ENCODE measurements around the gene CXXC1.
"Not testable (repeated sequence)": the region's sequence is repeated elsewhere in the genome, so short reads cannot be mapped to it uniquely, and the experiment has no call there.

CXXC1 gene

DNA sequence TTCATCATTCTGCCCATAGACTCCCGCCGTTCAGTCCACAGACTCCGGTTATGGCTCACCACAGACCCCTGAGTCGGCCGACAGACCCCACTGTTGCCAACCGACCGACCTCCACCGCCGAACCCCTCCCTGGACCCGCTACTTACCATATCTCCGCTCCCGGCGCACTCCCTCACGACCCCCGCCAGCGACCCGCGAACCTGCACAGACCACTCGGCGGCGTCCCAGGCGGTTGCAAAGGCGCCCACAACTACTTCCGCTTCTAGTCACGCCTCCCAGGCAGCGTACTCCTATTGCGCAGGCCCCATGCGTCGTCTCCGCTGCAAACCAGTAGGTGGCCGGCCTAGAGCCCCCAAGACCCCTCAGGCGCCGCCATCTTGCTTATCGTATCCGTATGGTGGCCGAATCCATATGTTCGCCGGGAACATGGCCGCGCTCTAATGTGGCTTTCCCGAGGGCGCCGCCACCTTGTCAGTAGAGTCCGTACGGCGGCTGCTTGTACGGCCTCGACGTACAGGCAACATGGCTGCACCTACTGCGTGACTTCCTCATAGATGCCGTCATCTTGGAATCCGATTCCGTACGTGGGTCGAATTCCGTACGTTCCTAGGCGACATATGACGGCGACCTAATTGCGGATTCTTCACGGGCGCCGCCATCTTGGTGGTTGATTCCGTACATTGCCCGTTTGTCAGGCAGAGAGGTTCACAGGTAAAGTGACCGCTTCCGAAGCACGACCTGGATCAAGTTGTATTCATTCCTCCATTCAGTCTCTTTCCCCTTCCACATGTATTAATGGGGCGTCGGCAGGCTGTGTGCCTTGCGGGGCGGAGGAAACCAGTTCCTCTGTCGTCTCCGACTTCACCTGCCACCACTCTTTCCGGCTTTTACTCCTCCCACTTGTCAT is at the start of gene CXXC1:
Gene CXXC1 (minus strand): TSS at position 252 of the 907 bp plus-strand sequence. CDS start 103 bp downstream, at position 149.
- DNase-seq (ENCODE audit: low read depth) = peak; percentile 98

DNA sequence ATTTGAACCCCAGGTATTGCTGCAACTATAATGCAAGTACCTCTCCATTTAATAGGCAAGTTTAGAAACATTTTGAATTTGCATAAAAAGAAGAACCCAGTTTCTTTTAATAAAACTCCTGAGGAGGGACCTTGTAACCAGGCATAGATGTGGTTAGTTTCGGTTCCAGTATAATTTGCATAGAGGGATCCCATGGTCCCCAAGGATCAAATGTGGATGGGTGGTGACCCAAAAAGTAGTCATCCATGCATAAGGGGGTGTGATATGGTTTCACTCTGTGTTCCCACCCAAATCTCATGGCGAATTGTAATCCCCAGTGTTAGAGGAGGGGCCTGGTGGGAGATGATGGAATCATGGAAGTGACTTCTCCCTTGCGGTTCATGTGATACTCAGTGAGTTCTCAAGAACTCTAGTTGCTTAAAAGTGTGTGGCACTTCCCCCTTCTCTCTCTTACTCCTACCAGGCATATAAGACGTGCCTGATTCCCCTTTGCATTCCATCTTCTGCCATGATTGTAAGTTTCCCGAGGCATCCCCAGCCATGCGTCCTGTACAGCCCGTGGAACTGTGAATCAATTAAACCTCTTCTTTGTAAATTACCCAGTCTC is 47.2 kb upstream of the CXXC1 start:
- no peak for DNase-seq (ENCODE audit: low read depth)

DNA sequence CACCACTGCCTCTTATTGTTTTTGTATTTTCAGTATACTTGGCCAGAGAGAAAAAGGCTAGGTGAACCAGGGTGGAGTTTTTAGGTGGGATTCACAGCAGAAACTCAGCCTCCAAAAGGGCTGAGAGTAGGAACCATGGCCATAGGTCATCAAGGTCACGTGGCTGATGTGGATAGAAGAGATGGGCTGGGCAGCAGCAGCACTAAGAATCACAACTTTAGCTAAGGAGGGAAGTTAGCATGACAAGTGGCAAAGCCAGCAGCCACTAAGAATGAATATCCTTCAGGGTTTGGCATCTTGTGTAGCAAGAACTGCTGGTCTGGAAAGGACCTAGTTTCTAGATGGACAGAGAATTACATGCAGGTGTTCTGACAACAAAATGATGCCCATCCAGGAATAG is 44.2 kb upstream of the CXXC1 start:
- no peak for DNase-seq (ENCODE audit: low read depth)

DNA sequence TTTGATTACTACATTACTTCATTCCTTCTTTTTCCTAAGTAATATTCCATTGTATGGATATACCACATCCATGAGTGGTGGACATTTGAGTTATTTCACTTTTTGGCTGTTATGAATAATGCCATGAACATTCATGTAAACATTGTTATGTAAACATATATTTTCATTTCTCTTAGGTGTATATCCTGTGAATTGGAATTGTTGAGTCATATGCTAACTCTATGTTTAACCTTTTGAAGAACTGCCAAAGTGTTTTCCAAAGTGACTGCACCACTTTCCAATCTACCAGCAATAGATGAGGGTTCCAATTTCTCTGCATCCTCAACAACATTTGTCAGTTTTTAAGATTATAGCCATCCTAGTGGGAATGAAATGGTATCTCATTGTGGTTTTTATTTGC is 42.7 kb upstream of the CXXC1 start:
- no peak for DNase-seq (ENCODE audit: low read depth)

DNA sequence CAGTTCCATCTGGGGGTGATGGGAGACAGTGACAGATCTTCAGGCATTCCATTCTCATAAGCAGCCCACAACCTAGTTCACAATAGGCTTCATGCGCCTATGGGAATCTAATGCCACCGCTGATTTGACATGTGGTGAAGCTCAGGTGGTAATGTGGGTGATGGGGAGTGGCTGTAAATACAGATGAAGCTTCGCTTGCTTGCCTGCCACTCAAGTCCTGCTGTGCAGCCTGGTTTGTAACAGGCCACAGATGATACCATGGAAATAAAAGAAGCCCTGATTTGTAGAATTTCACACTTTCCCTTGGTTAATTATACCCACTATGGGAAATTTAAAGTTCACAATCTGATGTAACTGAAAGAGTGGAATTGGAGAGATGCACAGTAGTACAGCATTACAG is 40.5 kb upstream of the CXXC1 start:
- DNase-seq (ENCODE audit: low read depth) = no peak

DNA sequence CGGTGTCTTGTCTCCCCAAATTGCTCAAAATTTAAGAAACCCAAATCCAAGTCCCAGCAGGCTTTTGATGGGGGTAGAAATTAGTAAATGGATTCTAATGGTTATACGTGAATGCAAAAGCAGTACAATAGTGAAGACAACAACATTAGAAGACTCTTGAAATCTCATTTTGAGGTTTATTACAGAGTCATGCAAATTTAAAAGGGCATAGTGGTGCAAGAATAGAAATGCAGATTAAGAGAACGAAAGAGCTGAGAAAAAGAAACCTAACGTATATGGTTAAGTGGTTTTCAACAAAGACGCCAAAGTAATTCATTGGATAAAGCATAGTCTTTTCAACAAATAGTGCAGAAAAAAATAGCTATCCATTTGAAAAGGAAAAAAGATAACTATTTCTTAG is 33.2 kb upstream of the CXXC1 start:
- no peak for DNase-seq (ENCODE audit: low read depth)

DNA sequence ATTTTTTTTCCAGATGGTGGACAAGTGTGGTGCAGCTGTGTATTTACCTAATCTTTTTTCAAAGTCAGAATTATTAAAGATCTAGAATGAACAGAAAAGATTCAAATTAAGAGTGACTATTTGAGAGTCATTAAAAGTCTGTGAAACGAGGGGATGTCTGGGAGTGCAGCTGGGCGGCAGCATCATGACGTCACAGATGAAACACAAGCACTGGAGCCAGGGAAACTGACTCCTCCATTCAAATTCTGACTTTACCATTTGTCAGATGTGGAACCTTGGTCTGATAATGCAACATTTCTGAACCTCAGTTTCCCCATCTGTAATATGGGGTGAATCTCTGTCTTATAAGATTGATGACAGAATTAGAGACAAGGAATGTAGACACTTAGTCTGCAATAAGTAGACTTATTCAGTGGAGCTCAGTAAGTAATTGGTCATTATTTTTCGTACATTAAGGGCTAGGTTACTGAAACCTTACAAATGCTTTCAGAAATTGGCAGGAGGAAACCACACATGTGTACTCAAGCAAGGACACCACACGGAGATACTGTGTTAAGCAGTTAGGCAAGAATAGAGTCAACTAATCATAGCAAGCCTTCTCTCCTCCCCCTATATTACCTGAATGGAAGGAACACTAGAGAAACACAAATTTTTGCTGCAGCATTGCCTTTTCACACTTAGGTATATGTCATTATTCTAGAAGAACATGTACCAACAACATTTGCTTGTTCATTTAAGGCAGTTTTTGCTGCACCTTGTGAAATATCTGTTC is 27.8 kb upstream of the CXXC1 start:
- no peak for DNase-seq (ENCODE audit: low read depth)

DNA sequence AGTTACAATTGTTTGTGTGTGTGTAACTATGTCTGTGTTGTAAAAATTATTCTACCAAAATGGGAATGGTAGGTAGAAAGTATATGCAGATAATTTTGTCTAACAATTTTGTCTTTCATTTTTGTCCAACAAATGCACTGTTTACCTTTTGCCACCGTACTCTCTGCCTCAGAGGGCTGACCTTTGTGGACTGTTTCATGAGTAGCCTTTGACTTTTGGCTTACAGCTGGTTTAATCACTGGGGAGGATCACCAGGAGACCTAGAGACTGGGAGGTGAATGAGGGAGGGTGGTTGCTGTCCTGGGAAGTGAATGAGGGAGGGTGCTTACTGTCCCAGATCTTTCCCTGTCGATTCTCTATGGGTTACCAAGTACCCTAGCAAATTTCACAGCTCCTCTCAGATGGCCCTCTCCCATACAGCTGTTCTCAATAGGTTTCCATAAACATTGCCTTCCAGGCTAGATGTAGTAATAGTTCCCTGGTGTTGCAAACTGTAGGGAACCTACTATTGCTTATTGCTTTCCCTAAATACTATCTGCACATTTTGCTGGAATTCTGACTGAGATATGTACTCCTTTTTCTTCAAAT is 26.5 kb upstream of the CXXC1 start:
- DNase-seq (ENCODE audit: low read depth) = no peak

DNA sequence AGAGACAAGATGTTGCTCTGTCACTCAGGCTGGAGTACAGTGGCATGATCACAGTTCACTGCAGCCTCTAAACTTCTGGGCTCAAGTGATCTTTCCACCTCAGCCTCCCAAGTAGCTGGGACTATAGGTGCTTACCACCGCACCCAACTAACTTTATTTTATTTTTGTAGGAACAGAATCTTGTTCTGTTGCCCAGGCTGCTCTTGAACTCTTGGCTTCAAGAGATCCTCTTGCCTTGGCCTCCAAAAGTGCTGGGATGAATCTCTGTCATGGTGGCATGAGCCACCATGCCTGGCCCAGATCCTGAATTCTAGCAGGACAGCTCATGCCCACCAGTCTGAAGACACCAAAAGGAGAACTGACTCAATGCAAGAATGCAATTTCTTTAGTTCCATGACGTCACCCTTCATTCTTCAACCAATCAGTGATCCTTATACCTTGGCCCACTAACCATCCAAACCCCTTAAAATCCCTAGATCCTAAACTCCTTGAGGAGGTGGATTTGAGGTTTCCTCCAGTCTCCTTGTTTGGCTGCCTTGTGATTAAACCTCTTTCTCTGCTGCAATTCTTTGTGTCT is 25.6 kb upstream of the CXXC1 start:
- no peak for DNase-seq (ENCODE audit: low read depth)

DNA sequence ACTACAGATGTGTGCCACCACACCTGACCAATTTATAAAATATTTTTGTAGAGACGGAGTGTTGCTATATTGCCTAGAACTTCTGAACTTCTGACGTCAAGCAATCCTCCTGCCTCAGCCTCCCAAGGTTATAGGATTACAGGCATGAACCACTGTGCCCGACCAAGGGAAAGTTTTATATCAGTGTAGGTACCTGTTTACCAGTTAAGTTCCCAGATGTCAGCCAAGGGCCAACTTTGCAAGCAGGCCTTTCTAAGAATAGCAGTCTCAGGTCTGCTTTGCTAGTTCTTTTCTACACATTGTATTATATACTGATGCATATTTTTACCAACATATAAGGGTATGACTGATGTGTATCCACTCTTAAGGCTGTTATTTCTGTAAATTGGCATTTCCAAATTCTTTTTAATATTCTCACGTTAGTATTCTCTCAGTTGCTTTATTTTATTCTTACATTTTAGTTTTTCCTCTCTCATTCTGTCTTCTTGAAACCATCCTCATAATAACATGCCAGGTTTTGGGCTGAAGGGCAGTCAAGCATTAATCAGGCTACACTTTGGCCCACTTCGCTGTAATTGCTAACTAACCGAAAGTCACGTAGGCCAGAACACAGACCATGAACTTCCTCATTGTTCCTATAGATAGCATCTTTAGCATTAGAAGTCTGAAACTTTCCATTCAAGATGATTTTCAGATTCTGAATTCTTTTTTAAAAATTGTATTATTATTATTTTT is 25.0 kb upstream of the CXXC1 start:
- DNase-seq (ENCODE audit: low read depth) = no peak

DNA sequence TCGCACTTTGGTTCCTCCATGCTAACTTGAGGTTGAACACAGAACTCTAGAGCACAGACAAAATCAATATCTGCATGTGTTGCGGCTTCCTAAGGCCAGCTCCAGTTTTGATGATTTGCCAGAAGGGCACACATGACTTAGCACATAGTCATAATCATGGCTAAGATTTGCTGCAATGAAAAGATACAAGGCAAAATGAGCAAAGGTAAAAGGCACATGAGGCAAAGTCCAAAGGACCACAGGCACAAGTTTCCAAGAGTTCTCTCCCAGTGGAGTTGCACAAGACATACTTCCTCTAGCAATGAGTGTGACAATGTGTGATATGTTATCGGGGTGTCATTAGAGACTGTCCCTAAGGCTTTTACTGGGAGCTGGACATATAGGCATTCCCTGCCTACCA is 24.2 kb upstream of the CXXC1 start:
- DNase-seq (ENCODE audit: low read depth) = no peak

DNA sequence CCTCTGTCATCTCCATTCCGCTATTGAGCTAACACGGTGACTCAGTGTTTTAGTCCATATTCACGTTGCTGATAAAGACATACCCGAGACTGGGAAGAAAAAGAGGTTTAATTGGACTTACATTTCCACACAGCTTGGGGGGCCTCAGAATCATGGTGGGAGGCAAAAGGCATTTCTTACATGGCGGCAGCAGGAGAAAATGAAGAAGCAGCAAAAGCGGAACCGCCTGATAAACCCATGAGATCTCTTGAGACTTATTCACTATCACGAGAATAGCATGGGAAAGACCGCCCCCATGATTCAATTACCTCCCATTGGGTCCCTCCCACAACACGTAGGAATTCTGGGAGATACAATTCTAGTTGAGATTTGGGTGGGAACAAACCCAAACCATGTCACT is 22.6 kb upstream of the CXXC1 start:
- no peak for DNase-seq (ENCODE audit: low read depth)

DNA sequence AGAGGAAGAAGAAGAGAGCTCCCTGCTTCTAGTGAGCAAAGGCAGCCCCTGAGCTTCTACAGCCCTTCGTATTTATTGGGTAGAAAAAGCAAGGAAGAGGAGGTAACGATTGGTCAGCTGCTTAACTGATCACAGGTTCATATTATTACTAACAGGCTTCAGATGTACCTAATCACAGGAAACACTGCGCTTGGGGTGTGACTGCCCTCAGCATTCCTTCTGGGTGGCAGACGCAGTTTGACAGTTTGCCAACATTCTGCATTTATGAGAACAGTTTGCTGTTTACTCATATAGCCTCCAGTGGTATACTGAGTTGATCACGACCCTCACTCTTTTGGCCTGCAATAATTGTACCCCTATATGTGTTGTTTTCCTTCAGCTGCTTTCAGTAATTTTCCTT is 21.4 kb upstream of the CXXC1 start:
- DNase-seq (ENCODE audit: low read depth) = not testable (repeated sequence)

DNA sequence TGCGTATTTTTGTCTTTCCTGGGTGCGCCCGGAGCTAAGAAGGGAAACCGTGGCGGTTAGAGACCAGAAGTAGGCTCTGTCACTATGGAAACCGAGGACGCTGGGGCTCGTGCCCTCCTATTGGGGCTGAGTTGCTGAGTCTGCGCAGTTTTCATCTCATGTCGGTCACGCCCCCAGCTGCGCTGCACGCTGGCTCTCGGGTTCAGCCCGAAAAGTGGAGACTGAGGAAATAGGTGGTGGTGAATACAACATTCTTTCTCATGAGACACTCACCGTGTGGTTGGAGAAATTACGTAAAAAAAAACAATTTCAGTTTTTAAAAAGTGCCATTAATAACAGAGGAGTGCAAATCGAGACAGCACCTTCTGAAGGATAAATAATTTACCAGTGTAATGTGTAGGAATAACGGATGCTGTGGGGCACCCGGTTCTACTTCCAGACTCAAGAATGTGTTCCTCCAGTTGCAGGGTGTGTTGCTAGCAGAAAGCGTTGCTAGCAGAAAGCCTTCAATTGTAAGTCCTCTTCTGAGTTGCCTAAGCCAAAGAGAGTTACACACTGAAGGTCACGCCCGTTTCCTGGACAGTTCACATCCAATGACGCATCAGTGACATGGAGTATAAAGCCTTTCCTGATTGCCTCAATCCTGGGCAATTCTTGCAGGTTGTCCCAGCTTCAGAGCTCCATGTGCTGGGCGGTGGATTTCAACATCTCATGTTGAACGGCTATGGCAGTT is 20.4 kb upstream of the CXXC1 start:
- peak; percentile 85 for DNase-seq (ENCODE audit: low read depth)

DNA sequence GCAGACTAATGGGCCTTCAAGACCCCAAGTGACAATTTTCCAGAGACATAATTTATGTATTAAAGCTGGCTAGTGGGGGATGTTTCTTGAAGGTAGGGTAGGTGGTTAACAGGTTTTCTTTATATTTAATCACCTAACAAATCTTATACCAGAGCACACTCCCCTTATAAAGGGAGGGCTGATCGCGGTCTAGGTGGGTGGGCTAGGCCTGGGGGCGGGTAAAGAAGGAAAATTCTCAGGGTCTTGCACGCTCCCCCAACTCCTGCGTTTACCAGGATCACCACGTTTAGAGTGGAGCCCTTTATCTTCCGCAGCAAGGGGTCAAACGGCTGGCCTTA is 19.9 kb upstream of the CXXC1 start:
- no peak for DNase-seq (ENCODE audit: low read depth)

DNA sequence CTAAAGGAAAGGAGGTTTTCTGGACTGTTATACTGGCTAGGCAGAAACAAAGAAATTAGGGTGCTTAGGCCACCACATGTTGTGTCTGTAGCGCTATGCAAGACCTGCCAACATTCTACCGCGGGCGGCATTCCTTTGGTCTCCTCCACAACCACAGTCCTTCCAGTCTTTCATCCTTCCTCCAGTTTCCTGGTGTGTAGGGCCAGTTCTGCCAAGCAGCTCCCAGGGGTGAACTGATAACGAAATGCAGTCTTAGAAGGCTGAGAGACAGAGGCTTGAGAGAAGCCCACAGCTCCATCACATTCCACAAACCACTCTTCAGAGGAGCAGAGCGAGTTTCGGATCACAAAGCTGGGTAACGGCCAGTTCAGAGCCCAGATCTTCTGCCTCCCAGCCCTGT is 19.5 kb upstream of the CXXC1 start:
- no peak for DNase-seq (ENCODE audit: low read depth)

DNA sequence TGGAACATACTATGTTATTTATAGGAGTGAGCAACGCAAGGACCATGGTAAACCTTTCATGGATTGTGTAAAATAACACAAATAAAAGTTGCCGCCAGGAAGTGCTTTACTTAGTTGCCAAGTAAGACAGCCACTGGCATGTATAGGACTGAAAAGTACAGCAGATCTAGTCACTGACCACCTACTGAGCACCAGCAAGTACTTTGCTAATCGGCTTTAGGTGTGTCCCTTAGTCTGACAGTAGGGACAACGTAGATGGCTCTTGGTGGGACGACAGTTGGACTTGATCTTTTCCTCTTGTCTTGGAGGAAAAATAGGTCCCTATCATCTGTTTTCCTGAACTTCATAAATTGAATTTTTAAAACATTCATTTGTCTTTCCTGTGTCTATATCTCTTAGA is 13.6 kb upstream of the CXXC1 start:
- no peak for DNase-seq (ENCODE audit: low read depth)

DNA sequence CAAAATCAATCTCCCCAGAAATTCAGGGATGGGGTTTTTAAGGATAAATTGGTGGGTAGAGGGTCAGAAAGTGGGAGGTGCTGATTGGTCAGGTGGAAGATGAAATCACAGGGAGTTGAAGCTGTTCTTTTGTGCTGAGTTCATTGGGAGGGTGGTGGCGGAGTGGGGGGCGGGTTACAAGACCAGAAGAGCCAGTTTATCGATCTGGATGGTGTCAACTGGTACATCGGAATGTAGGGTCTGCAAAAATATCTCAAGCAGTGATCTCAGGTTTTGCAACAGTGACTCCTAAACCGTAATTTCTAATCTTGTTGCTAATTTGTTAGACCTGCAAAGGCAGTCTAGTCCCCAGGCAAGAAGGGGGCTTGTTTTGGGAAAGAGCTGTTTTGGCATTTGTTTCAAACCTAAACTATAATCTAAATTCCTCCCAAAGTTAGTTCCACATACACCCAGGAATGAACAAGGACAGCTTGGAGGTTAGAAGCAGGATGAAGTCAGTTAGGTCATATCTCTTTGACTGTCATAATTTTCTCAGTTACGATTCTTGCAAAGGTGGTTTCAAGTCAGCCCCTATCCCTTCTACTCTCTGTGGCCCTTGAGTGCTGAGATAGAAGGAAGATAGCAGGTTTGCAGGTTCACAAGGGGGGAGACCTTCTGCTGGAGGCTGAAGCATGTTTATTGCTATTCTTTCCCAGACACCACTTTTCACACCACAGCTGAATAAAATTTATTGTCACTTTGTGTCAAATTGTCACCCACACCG is 12.3 kb upstream of the CXXC1 start:
- DNase-seq (ENCODE audit: low read depth) = no peak

DNA sequence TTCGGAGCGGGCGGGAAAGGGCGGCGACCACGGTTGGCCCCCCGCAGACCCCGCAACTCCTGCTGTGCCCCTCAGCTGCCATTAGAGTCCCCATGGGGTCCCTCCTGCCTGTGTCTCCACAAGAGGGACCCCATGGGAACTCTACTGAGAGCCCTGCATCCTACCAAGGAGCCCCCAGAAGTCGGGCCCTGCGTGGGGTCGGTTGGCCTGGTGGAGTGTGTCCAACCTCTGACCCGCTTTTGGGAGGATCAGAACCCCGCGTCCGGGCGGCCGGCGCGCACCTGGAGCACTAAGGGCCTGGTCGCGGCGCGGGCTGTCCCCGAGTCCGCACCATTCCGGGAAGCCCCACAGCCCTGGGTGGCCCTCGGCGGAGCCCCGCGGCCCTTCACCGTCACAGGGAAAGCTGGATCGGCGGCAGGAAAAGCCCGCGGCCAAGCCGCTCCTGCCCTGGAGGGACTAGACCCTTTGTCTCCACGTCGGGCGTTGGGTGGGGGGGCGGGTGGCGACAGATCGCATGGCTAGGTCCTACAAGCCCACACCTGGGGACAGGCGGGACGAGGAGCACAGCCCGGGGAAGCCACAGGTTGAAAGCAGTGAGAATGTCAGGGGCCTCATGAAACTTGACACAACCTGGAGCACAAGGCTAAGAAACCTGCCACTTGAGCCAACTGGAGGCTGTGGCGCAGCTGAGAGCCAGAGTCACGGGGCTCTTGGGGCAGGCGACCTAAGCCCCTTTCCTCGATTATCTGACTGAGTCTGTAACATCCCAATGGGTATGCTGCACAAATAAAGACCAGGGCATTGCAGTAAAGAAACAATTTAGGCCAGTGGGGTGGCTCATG is 11.2 kb upstream of the CXXC1 start:
- DNase-seq (ENCODE audit: low read depth) = no peak

Measured in stimulated activated CD8-positive, alpha-beta memory T cell treated with anti-CD3 and anti-CD28 coated beads, Interleukin-12 subunit alpha, Interleukin-12 subunit beta, amount 100 ng/mL, for 1 hour (primary cell).